ENCODE results near the gene OR5B21.

The OR5B21 gene

GRCh38 chr11:58525037-58525614 is 17.2 kb upstream of the OR5B21 start:
- H3K27ac ChIP-seq = no peak overlapping the region
- no peak for TF ChIP-seq ZFX (IDR thresholded peaks at IDR 0.05; ENCODE audit: borderline replicate concordance)
- no peak for TF ChIP-seq CTCF (IDR thresholded peaks at IDR 0.05)

- TF ChIP-seq ZFX (IDR thresholded peaks at IDR 0.05; ENCODE audit: borderline replicate concordance) = no peak
- peak; percentile 90 for TF ChIP-seq CTCF (IDR thresholded peaks at IDR 0.05)
- H3K27ac ChIP-seq = no peak overlapping the region
Measured at GRCh38 chr11:58524232-58525036, 16.5 kb upstream of the OR5B21 start.

- no peak overlapping the region for H3K27ac ChIP-seq
- TF ChIP-seq ZFX (IDR thresholded peaks at IDR 0.05; ENCODE audit: borderline replicate concordance) = no peak
- peak; percentile 71 for TF ChIP-seq CTCF (IDR thresholded peaks at IDR 0.05)
Measured at GRCh38 chr11:58513747-58514367, 6.0 kb upstream of the OR5B21 start.

GRCh38 chr11:58511636-58512035 is 3.7 kb upstream of the OR5B21 start:
- no peak overlapping the region for H3K27ac ChIP-seq

GRCh38 chr11:58509748-58510147 is 1.8 kb upstream of the OR5B21 start:
- TF ChIP-seq CTCF (IDR thresholded peaks at IDR 0.05) (no peak), ZFX (IDR thresholded peaks at IDR 0.05; ENCODE audit: borderline replicate concordance) (no peak)

More at GRCh38 chr11:58511636-58512035, 3.7 kb upstream of the OR5B21 start:
- no peak for TF ChIP-seq ZFX (IDR thresholded peaks at IDR 0.05; ENCODE audit: borderline replicate concordance)
- TF ChIP-seq CTCF (IDR thresholded peaks at IDR 0.05) = no peak

GRCh38 chr11:58508814-58509213 is 909 bp upstream of the OR5B21 start:
- TF ChIP-seq ZFX (IDR thresholded peaks at IDR 0.05; ENCODE audit: borderline replicate concordance) (no peak), CTCF (IDR thresholded peaks at IDR 0.05) (no peak)
- no peak overlapping the region for H3K27ac ChIP-seq

More at GRCh38 chr11:58509748-58510147, 1.8 kb upstream of the OR5B21 start:
- H3K27ac ChIP-seq = no peak overlapping the region

GRCh38 chr11:58507355-58507754 is 550 bp downstream of the OR5B21 start:
- H3K27ac ChIP-seq = no peak overlapping the region
- TF ChIP-seq ZFX (IDR thresholded peaks at IDR 0.05; ENCODE audit: borderline replicate concordance) (no peak), CTCF (IDR thresholded peaks at IDR 0.05) (no peak)

All from 22Rv1 (cell line).